HG03378 (cell line): ENCODE data around the gene TNFRSF19.
"Not testable (repeated sequence)": the region's sequence is repeated elsewhere in the genome, so short reads cannot be mapped to it uniquely, and the experiment has no call there.

Source experiments
- ATAC-seq: cut with Tn5 transposase; IDR thresholded peaks from one replicate; pipeline ENCODE4 v1.9.1; 2021; ENCODE audit warnings: mild to moderate bottlenecking, moderate library complexity; ENCODE audit not compliant: unreplicated experiment

Gene TNFRSF19

GRCh38 chr13:23567906-23568460, 2.2 kb upstream of the TNFRSF19 start:
- ATAC-seq, result no peak

GRCh38 chr13:23570921-23571315, 706 bp downstream of the TNFRSF19 start:
- no peak for ATAC-seq

- no peak for ATAC-seq
Measured at GRCh38 chr13:23571431-23571830, 1.2 kb downstream of the TNFRSF19 start.

- no peak for ATAC-seq
Measured at GRCh38 chr13:23572836-23573235, 2.6 kb downstream of the TNFRSF19 start.

- ATAC-seq, result no peak
Measured at GRCh38 chr13:23574421-23575145, 4.4 kb downstream of the TNFRSF19 start.

- ATAC-seq, result no peak
Measured at GRCh38 chr13:23575632-23576031, 5.4 kb downstream of the TNFRSF19 start.

GRCh38 chr13:23578411-23579071, 8.3 kb downstream of the TNFRSF19 start:
- peak; percentile 39 for ATAC-seq

- peak; percentile 65 for ATAC-seq
Measured at GRCh38 chr13:23579072-23579895, 9.1 kb downstream of the TNFRSF19 start.

- peak; percentile 19 for ATAC-seq
Measured at GRCh38 chr13:23579896-23580683, 9.9 kb downstream of the TNFRSF19 start.

- no peak for ATAC-seq
Measured at GRCh38 chr13:23580684-23581060, 10.5 kb downstream of the TNFRSF19 start.

- no peak for ATAC-seq
Measured at GRCh38 chr13:23583491-23583890, 13.3 kb downstream of the TNFRSF19 start.

- ATAC-seq, result no peak
Measured at GRCh38 chr13:23584275-23584674, 14.1 kb downstream of the TNFRSF19 start.

- no peak for ATAC-seq
Measured at GRCh38 chr13:23586336-23586735, 16.1 kb downstream of the TNFRSF19 start.

- no peak for ATAC-seq
Measured at GRCh38 chr13:23588666-23589065, 18.5 kb downstream of the TNFRSF19 start.

- ATAC-seq, result no peak
Measured at GRCh38 chr13:23592596-23592995, 22.4 kb downstream of the TNFRSF19 start.

GRCh38 chr13:23593148-23593547, 22.9 kb downstream of the TNFRSF19 start:
- no peak for ATAC-seq

GRCh38 chr13:23594290-23594689, 24.1 kb downstream of the TNFRSF19 start:
- not testable (repeated sequence) for ATAC-seq

- ATAC-seq, result no peak
Measured at GRCh38 chr13:23598369-23598768, 28.2 kb downstream of the TNFRSF19 start.

- ATAC-seq, result no peak
Measured at GRCh38 chr13:23599083-23599925, 29.1 kb downstream of the TNFRSF19 start.

- no peak for ATAC-seq
Measured at GRCh38 chr13:23600100-23600499, 29.9 kb downstream of the TNFRSF19 start.
